GM12874 (cell line): Measurements from ENCODE around the gene DMBX1.

Source experiments
- CTCF ChIP-seq: IDR thresholded peaks from 2 replicates; pipeline ENCODE4 v1.5.1; 2011; ENCODE audit warnings: low read depth, mild to moderate bottlenecking, control low read depth, low read length, moderate library complexity; ENCODE audit not compliant: insufficient read depth

DMBX1 gene

GRCh38 chr1:46478721-46479485 lies 10.7 kb upstream of the DMBX1 start:
- TF ChIP-seq CTCF, result no peak

GRCh38 chr1:46479744-46480350 lies 9.8 kb upstream of the DMBX1 start:
- no peak for TF ChIP-seq CTCF

- TF ChIP-seq CTCF, result no peak
Measured at GRCh38 chr1:46480959-46481646, 8.5 kb upstream of the DMBX1 start.

- TF ChIP-seq CTCF, result no peak
Measured at GRCh38 chr1:46481961-46482360, 7.7 kb upstream of the DMBX1 start.

- TF ChIP-seq CTCF, result no peak
Measured at GRCh38 chr1:46483589-46483988, 6.0 kb upstream of the DMBX1 start.

- no peak for TF ChIP-seq CTCF
Measured at GRCh38 chr1:46484783-46485490, 4.7 kb upstream of the DMBX1 start.
